Measurements from ENCODE around the gene XCL1. TPM values are rescaled to one million over a fixed set of nuclear protein-coding genes. Genes with fewer than 3 reads are reported as not detected.

The XCL1 gene
- total RNA-seq, 1 experiment from 2014 or later: 0.26 TPM

- Histone ChIP-seq H3K79me1 (ENCODE audit: insufficient read depth, low read depth, low read length, poor library complexity, severe bottlenecking) (no peaks in the 10 kb centered on the region), H3K9ac (ENCODE audit: extremely low read depth, insufficient read length, low read length) (no peak overlapping the region), H2AFZ (ENCODE audit: low read length) (no peak overlapping the region), H3K23ac (ENCODE audit: insufficient read length, low read depth, low read length) (no peak overlapping the region), H2BK12ac (ENCODE audit: insufficient read length, low read depth, low read length) (no peak overlapping the region), H4K20me1 (ENCODE audit: control insufficient read depth, insufficient read depth, insufficient read length) (no peaks in the 10 kb centered on the region), H3K14ac (ENCODE audit: insufficient read depth, low read length) (no peak overlapping the region), H3K27me3 (ENCODE audit: insufficient read depth, low read length) (no peaks in the 10 kb centered on the region), H3K18ac (ENCODE audit: insufficient read length, low read depth, low read length) (no peak overlapping the region), H2BK5ac (ENCODE audit: insufficient read length, low read length) (no peak overlapping the region), H2BK15ac (ENCODE audit: low read depth, low read length) (no peak overlapping the region), H3K9me3 (ENCODE audit: control insufficient read depth, low read depth, low read length) (no peaks in the 10 kb centered on the region), H3K27ac (ENCODE audit: insufficient read length, low read depth, low read length) (no peak overlapping the region), H3K4ac (ENCODE audit: low read depth, low read length) (no peak overlapping the region), H3K23me2 (ENCODE audit: insufficient read length, low read depth, low read length, poor library complexity, severe bottlenecking) (no peaks in the 10 kb centered on the region), H3K79me2 (ENCODE audit: insufficient read depth, low read length) (no peaks in the 10 kb centered on the region), H4K8ac (replicated peaks; ENCODE audit: insufficient read length, low read depth, low read length) (no peak overlapping the region), H4K91ac (ENCODE audit: insufficient read length, low read depth, low read length) (no peak overlapping the region), H2BK120ac (ENCODE audit: low read depth, low read length, poor library complexity, severe bottlenecking) (no peak overlapping the region), H4K5ac (ENCODE audit: insufficient read length, low read depth, low read length) (no peak overlapping the region), H3K4me2 (ENCODE audit: insufficient read depth, insufficient read length, low read length) (no peak overlapping the region), H2AK5ac (ENCODE audit: insufficient read length, low read length) (no peak overlapping the region), H3K4me1 (ENCODE audit: insufficient read depth, low read length) (peaks cover 6% of the 10 kb centered on the region; the same call in 1 of the 2 replicates), H2BK20ac (ENCODE audit: low read depth, low read length, poor library complexity, severe bottlenecking) (no peak overlapping the region), H3K56ac (ENCODE audit: insufficient read length, low read depth, low read length) (no peak overlapping the region), H3T11ph (ENCODE audit: low read length) (no peak overlapping the region)
- Mint-ChIP-seq H3K27ac (no peak overlapping the region), H3K9me3 (no peaks in the 10 kb centered on the region; a peak in 1 of 5 replicates), H3K4me3 (no peak overlapping the region), H3K36me3 (ENCODE audit: insufficient read depth in 1 of 3, low read depth in 3 of 3) (peaks cover 0 to 1% (median 0%) of the 10 kb centered on the region in 3 experiments; a peak in 1 of 7 replicates), H3K4me1 (peaks cover 15 to 18% of the 10 kb centered on the region in 2 experiments), H3K27me3 (ENCODE audit: low read depth) (no peaks in the 10 kb centered on the region)
- DNase-seq: no peak
- TF ChIP-seq CTCF (conservative IDR thresholded peaks at IDR 0.05): no peak
- no CpG with 5 or more reads among the region's 1 CpG for WGBS (ENCODE audit: extremely low coverage, insufficient read length, low lambda C conversion rate)
Observed at GRCh38 chr1:168567007-168567406, 9.4 kb upstream of the XCL1 start.
